SK-N-SH (cell line): ENCODE data around the gene PLPPR2. TPM values are rescaled to one million over a fixed set of nuclear protein-coding genes. Genes with fewer than 3 reads are reported as not detected.

Experiments
- CTCF ChIA-PET: fragments of 300-600, 350-600 bp; formaldehyde crosslinking; extraction: SDS; loops from one replicate; lab custom pipeline; 2021; lab: Yijun Ruan, JAX
- POLR2A ChIA-PET: fragments of 350-600 bp; sonication (Branson Sonifier 250); formaldehyde crosslinking; extraction: SDS; loops from one replicate; lab custom pipeline; 2020; ENCODE audit warnings: antibody characterized with exemption, inconsistent platforms; lab: Yijun Ruan, JAX
- DNase-seq: peaks from one replicate; pipeline ENCODE4 v3.0.0; 2012
- H2AFZ ChIP-seq: fragments of 200-600 bp; sonication (generic); 2 replicates; pipeline ENCODE4 v1.8.1; 2016; ENCODE audit warnings: antibody characterized with exemption, mild to moderate bottlenecking, low read depth
- H3F3A ChIP-seq: fragments of 200-600 bp; sonication (generic); replicated peaks from 2 replicates; pipeline ENCODE3; 2016; ENCODE audit warnings: antibody characterized with exemption, mild to moderate bottlenecking; ENCODE audit not compliant: insufficient read depth
- H3K27ac ChIP-seq, 2 experiments: fragments of 200-500 bp in 1 of 2; fragments of 200-600 bp in 1 of 2; sonication (Bioruptor generic) in 1 of 2; sonication (generic), shearing (Covaris generic) in 1 of 2; 2 replicates each; pipeline versions ENCODE4 v1.5.1 to v1.6.1; 2014 to 2016; ENCODE audit warnings: low read depth in 2 of 2, inconsistent platforms in 1 of 2, low read length in 1 of 2, mild to moderate bottlenecking in 1 of 2, mixed read lengths in 1 of 2
- H3K27me3 ChIP-seq: fragments of 200-600 bp; sonication (generic), shearing (Covaris generic); 2 replicates; pipeline ENCODE4 v1.6.1; 2016; ENCODE audit warnings: mixed run types; ENCODE audit not compliant: insufficient read depth
- H3K36me3 ChIP-seq, 2 experiments: fragments of 200-500 bp in 1 of 2; fragments of 200-600 bp in 1 of 2; sonication (Bioruptor generic) in 1 of 2; sonication (generic) in 1 of 2; replicated peaks in 1 of 2; 2 replicates each; pipeline versions ENCODE3 to v1.5.1; 2014 to 2016; ENCODE audit warnings: low read length in 1 of 2, mild to moderate bottlenecking in 1 of 2; ENCODE audit not compliant: insufficient read depth in 2 of 2, control insufficient read depth in 1 of 2
- H3K4me1 ChIP-seq, 2 experiments: fragments of 200-500 bp in 1 of 2; fragments of 200-600 bp in 1 of 2; sonication (Bioruptor generic) in 1 of 2; sonication (generic), shearing (Covaris generic) in 1 of 2; 2 replicates each; pipeline versions ENCODE4 v1.5.1 to v1.6.1; 2014 to 2016; ENCODE audit warnings: low read depth in 1 of 2, low read length in 1 of 2, mixed run types in 1 of 2; ENCODE audit not compliant: insufficient read depth in 2 of 2, control insufficient read depth in 1 of 2
- H3K4me2 ChIP-seq: fragments of 200-600 bp; sonication (generic), shearing (Covaris generic); 2 replicates; pipeline ENCODE4 v1.6.1; 2017; ENCODE audit warnings: mixed run types
- H3K4me3 ChIP-seq, 2 experiments: fragments of 200-500 bp in 1 of 2; fragments of 200-600 bp in 1 of 2; sonication (Bioruptor generic) in 1 of 2; sonication (generic), shearing (Covaris generic) in 1 of 2; 2 replicates each; pipeline versions ENCODE4 v1.5.1 to v1.8.1; 2014 to 2016; ENCODE audit warnings: low read depth in 2 of 2, inconsistent platforms in 1 of 2, low read length in 1 of 2, mild to moderate bottlenecking in 1 of 2, mixed read lengths in 1 of 2, moderate library complexity in 1 of 2
- H3K79me2 ChIP-seq: fragments of 200-600 bp; sonication (generic); 2 replicates; pipeline ENCODE4 v1.8.1; 2017; ENCODE audit warnings: mild to moderate bottlenecking; ENCODE audit not compliant: insufficient read depth
- H3K9ac ChIP-seq: fragments of 200-600 bp; sonication (generic); 2 replicates; pipeline ENCODE4 v1.6.1; 2017; ENCODE audit warnings: mixed run types
- H3K9me2 ChIP-seq: fragments of 200-600 bp; sonication (generic); 2 replicates; pipeline ENCODE4 v1.6.1; 2017; ENCODE audit warnings: mixed run types
- H3K9me3 ChIP-seq: fragments of 200-600 bp; sonication (generic); 2 replicates; pipeline ENCODE4 v1.6.1; 2017; ENCODE audit warnings: mixed run types, mild to moderate bottlenecking, moderate library complexity
- H4K20me1 ChIP-seq: fragments of 200-600 bp; sonication (generic); 2 replicates; pipeline ENCODE4 v1.6.1; 2017; ENCODE audit warnings: mild to moderate bottlenecking, mixed run types; ENCODE audit not compliant: insufficient read depth
- CHD2 ChIP-seq: fragments of 150-350 bp; IDR thresholded peaks from 2 replicates; pipeline ENCODE4 v1.6.1; 2018; ENCODE audit warnings: low read length; ENCODE audit not compliant: partially characterized antibody
- CTCF ChIP-seq: fragments of 200-600 bp; sonication (generic); IDR thresholded peaks from 2 replicates; pipeline ENCODE4 v1.6.1; 2017; ENCODE audit warnings: antibody characterized with exemption, mild to moderate bottlenecking, moderate library complexity
- ELF1 ChIP-seq: IDR thresholded peaks from 2 replicates; pipeline ENCODE4 v1.4.0; 2012
- EP300 ChIP-seq, 2 experiments: IDR thresholded peaks; 2 replicates each; pipeline versions ENCODE4 v1.4.0 to v1.6.1; 2012; ENCODE audit warnings: borderline replicate concordance in 1 of 2, low read depth in 1 of 2, low read length in 1 of 2
- EZH2phosphoT487 ChIP-seq: fragments of 200-600 bp; sonication (generic); IDR thresholded peaks from 2 replicates; pipeline ENCODE4 v1.6.1; 2017; ENCODE audit warnings: low read depth, mixed run types, mild to moderate bottlenecking, antibody characterized with exemption, moderate library complexity, borderline replicate concordance
- FOXJ3 ChIP-seq: sonication (generic); formaldehyde crosslinking; IDR thresholded peaks from 2 replicates; pipeline ENCODE4 v1.5.1; 2020; ENCODE audit warnings: mild to moderate bottlenecking, missing genetic modification reagents
- JUND ChIP-seq: IDR thresholded peaks from 2 replicates; pipeline ENCODE4 v1.4.0; 2012
- NRF1 ChIP-seq: IDR thresholded peaks from 2 replicates; pipeline ENCODE4 v1.6.1; 2012; ENCODE audit warnings: low read depth, mild to moderate bottlenecking, low read length
- PBX3 ChIP-seq: IDR thresholded peaks from 2 replicates; pipeline ENCODE4; 2012
- POLR2AphosphoS5 ChIP-seq: IDR thresholded peaks from 2 replicates; pipeline ENCODE4 v1.6.1; 2012; ENCODE audit warnings: low read depth, low read length
- RFX5 ChIP-seq: IDR thresholded peaks from 2 replicates; pipeline ENCODE4 v1.6.1; 2012; ENCODE audit warnings: mild to moderate bottlenecking, improper control_type of control experiment, low read length
- RXRA ChIP-seq: IDR thresholded peaks from 2 replicates; pipeline ENCODE4 v1.4.0; 2012; ENCODE audit warnings: low read depth, mild to moderate bottlenecking, borderline replicate concordance
- SIN3A ChIP-seq: IDR thresholded peaks from 2 replicates; pipeline ENCODE4 v1.6.1; 2012; ENCODE audit warnings: low read depth, mild to moderate bottlenecking, low read length, moderate library complexity, borderline replicate concordance
- SMC3 ChIP-seq: IDR thresholded peaks from 2 replicates; pipeline ENCODE4 v1.6.1; 2012; ENCODE audit warnings: low read depth, low read length, improper control_type of control experiment
- TAF1 ChIP-seq: IDR thresholded peaks from 2 replicates; pipeline ENCODE4 v1.6.1; 2012; ENCODE audit warnings: low read depth, mild to moderate bottlenecking, low read length, moderate library complexity, borderline replicate concordance
- TCF12 ChIP-seq: IDR thresholded peaks from 2 replicates; pipeline ENCODE4 v1.4.0; 2012
- TEAD4 ChIP-seq: IDR thresholded peaks from 2 replicates; pipeline ENCODE4 v1.4.0; 2012; ENCODE audit warnings: mild to moderate bottlenecking, borderline replicate concordance; ENCODE audit not compliant: insufficient read depth
- YY1 ChIP-seq: IDR thresholded peaks from 2 replicates; pipeline ENCODE4 v1.4.0; 2012; ENCODE audit warnings: low read depth, mild to moderate bottlenecking
- WGBS: methylation state at CpG from one replicate; pipeline ENCODE4 v1.1.6; 2017; ENCODE audit warnings: low lambda C conversion rate; 5-methylcytosine and 5-hydroxymethylcytosine counted together
- polyA plus RNA-seq, 3 experiments: library from polyadenylated mRNA; depleted of rRNA; stranded (reverse); fragments of >200 nt; gene quantifications; 2 replicates each; pipeline ENCODE4 v1.2.3, GENCODE V29; 2012
- TF ChIP-seq, protein P1 (sequence below): fragments of 150-350 bp; IDR thresholded peaks from 2 replicates; pipeline ENCODE4 v1.6.1; 2016; ENCODE audit warnings: mild to moderate bottlenecking, low read depth, low read length

PLPPR2 gene
- polyA plus RNA-seq, 1 of the 3 experiments (the other 2 are of a cell fraction) = 26.2 TPM

DNA sequence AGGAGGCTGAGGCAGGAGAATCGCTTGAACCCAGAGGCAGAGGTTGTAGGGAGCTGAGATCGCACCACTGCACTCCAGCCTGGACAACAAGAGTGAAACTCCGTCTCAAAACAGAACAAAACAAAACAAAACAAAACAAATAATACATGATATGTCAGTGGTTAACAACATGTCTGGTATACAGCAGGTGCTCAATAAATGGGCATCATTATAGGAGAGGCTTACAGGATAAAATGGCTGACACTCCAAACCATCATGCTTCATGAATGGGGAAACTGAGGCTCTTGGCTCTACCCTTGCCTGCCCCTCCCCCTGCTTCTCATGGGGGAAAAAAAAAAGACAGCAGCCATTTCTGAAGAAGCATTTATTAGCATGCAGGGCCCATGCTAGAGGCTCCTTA is 12.8 kb upstream of the PLPPR2 start:
- Histone ChIP-seq H3K9ac (no peak overlapping the region), H3K27me3 (no peaks in the 10 kb centered on the region), H4K20me1 (peaks cover 7% of the 10 kb centered on the region), H3K4me3 (no peak overlapping the region), H3K79me2 (no peaks in the 10 kb centered on the region), H3K27ac (no peak overlapping the region), H3K36me3 (peaks cover 4 to 10% of the 10 kb centered on the region in 2 experiments), H2AFZ (no peak overlapping the region), H3K9me2 (no peaks in the 10 kb centered on the region), H3K4me1 (peaks cover 14 to 26% of the 10 kb centered on the region in 2 experiments; a peak in 2 of 4 replicates), H3K4me2 (no peak overlapping the region), H3F3A (peaks cover 18% of the 10 kb centered on the region), H3K9me3 (no peaks in the 10 kb centered on the region)
- DNase-seq = no peak
- WGBS = 92% methylated on average over 3 of the region's 3 CpGs
- POLR2A ChIA-PET = no interaction called here
- CTCF ChIA-PET = interaction anchor here (1.0 to 1.8 kb wide), 2 partner anchors 49 to 140 kb away, joined by 5 to 8 read pairs; no protein-coding TSS in a partner anchor
- TF ChIP-seq FOXJ3 (CRISPR knock-in tag) (no peak), RFX5 (no peak), YY1 (no peak), NRF1 (no peak), PBX3 (no peak), ELF1 (no peak), TCF12 (no peak), TEAD4 (no peak), CHD2 (no peak), RXRA (no peak), EP300 (IDR thresholded peaks at IDR 0.05; ENCODE audit: borderline replicate concordance in 1 of 2, low read depth in 1 of 2, low read length in 1 of 2) (no peak), SMC3 (no peak), CTCF (no peak), SIN3A (no peak), TAF1 (no peak), JUND (no peak), POLR2AphosphoS5 (no peak), EZH2phosphoT487 (no peak)
- TF ChIP-seq, protein P1, sequence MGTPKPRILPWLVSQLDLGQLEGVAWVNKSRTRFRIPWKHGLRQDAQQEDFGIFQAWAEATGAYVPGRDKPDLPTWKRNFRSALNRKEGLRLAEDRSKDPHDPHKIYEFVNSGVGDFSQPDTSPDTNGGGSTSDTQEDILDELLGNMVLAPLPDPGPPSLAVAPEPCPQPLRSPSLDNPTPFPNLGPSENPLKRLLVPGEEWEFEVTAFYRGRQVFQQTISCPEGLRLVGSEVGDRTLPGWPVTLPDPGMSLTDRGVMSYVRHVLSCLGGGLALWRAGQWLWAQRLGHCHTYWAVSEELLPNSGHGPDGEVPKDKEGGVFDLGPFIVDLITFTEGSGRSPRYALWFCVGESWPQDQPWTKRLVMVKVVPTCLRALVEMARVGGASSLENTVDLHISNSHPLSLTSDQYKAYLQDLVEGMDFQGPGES = no peak
